ENCODE data around the gene RAP1B. TPM values are rescaled to one million over a fixed set of nuclear protein-coding genes. Genes with fewer than 3 reads are reported as not detected.

RAP1B gene
- total and polyA plus RNA-seq, 9 of the 15 experiments (the other 6 are each of a cell fraction or from before 2014, with no cell fraction given) = 107 to 309 (median 170) TPM

DNA sequence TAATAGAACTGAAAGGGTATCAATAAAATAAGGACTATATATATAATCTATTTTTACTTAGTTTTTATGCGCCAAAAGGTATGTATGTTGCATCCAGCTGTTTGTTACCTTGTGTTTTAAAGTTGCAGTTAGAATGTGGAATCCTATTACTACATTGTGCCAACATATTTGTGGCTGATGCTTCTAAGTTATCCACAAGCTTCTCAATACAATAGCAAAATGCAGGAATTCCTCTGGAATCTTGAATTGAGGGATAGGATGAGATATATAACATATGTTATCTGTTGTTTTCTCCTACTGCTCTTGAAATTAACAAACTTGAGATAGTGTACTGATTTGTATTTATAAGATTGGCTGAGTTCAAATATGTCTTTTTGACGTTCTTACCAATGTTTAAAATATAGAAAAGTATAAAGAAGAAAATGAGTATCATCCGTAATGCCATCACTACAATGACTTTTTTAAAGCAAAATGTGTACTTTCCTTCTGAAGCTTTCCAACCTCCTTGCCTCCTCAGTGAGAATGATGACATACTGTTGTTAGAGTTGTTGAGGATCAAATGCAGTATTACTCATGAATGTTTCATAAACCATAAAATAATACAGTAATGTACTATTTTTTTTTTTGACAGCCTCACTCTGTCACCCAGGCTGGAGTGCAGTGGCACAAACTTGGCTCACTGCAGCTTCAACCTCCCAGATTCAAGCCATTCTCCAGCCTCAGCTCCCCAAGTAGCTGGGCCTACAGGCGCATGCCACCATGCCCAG, 6.6 kb downstream of the RAP1B start (continued):
- TF ChIP-seq, protein P1, sequence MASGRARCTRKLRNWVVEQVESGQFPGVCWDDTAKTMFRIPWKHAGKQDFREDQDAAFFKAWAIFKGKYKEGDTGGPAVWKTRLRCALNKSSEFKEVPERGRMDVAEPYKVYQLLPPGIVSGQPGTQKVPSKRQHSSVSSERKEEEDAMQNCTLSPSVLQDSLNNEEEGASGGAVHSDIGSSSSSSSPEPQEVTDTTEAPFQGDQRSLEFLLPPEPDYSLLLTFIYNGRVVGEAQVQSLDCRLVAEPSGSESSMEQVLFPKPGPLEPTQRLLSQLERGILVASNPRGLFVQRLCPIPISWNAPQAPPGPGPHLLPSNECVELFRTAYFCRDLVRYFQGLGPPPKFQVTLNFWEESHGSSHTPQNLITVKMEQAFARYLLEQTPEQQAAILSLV (tag; IDR thresholded peaks at IDR 0.05) = no peak
- TF ChIP-seq ZNF384 (IDR thresholded peaks at IDR 0.05; ENCODE audit: low read depth, low read length) (no peak), NONO (IDR thresholded peaks at IDR 0.05; ENCODE audit: low read depth in 2 of 2, low read length in 1 of 2) (no peak)

DNA sequence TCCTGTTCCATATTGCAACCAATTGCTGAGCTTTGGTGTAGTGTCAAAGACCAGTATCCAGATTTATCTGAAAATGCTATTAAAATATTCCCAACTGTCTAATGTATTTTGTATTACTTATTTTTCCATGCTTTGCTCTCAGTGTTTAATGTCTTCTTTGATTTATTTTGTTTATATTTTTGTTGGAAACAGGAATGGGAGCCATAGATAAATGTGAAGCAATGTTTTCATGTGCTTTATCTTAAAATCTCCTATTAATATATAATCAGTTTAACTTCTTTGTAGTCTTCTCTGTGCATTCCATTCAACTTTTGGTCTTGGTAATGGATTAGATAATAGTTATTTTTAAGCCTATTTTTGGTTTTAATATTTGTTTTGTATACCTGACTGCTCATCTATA, 8.8 kb downstream of the RAP1B start:
- H3K9me3 ChIP-seq (replicated peaks; ENCODE audit: control insufficient read depth, insufficient read depth, low read depth, low read length) = no peaks in the 10 kb centered on the region
- intact Hi-C loops (cut with micrococcal nuclease) (no loop called here), in situ Hi-C loops (cut with MboI) (no loop called here)
- H3K4me3 ChIP-seq = no peak overlapping the region
- ChIA-PET CTCF (ENCODE audit: low intra/inter-chr PET ratio) (no interaction called here), POLR2A (no interaction called here)
- H3K27me3 ChIP-seq (ENCODE audit: control insufficient read depth in 2 of 2, insufficient read depth in 2 of 2, low read length in 2 of 2) = no peaks in the 10 kb centered on the region
- H3K9me1 ChIP-seq (ENCODE audit: control insufficient read depth, insufficient read depth, low read length) = peaks cover 1% of the 10 kb centered on the region
- no peak for FAIRE-seq
- peaks cover 31% of the 10 kb centered on the region; the same call in 2 of the 3 replicates for H3K36me3 ChIP-seq (ENCODE audit: control insufficient read depth, insufficient read depth, low read length)
- peaks cover 18% of the 10 kb centered on the region for H4K20me1 ChIP-seq (replicated peaks; ENCODE audit: control insufficient read depth, insufficient read depth, low read length)
- peaks cover 10 to 28% of the 10 kb centered on the region in 2 experiments; a peak in 4 of 5 replicates for H3K4me1 ChIP-seq (replicated peaks in 1 of 2; ENCODE audit: control insufficient read depth in 2 of 2, insufficient read depth in 2 of 2, low read length in 2 of 2)
- BruUV-seq (replicated peaks) = no TSS peak
- no peak overlapping the region for H2AFZ ChIP-seq (ENCODE audit: low read depth, low read length)
- no peak overlapping the region for H3K27ac ChIP-seq (ENCODE audit: extremely low read depth, low read depth, low read length)
- H3K4me2 ChIP-seq (ENCODE audit: insufficient read depth, low read length) = no peak overlapping the region
- no peak for DNase-seq (ENCODE audit: extremely low read depth in 1 of 4, low spot score in 3 of 4)
- peaks cover 100% of the 10 kb centered on the region for H3K79me2 ChIP-seq (ENCODE audit: control insufficient read depth, insufficient read depth, low read length)
- no peak for ATAC-seq
- no peak overlapping the region for H3K9ac ChIP-seq (ENCODE audit: insufficient read depth in 1 of 2, low read depth in 2 of 2, low read length in 2 of 2)
- TF ChIP-seq, protein P2, sequence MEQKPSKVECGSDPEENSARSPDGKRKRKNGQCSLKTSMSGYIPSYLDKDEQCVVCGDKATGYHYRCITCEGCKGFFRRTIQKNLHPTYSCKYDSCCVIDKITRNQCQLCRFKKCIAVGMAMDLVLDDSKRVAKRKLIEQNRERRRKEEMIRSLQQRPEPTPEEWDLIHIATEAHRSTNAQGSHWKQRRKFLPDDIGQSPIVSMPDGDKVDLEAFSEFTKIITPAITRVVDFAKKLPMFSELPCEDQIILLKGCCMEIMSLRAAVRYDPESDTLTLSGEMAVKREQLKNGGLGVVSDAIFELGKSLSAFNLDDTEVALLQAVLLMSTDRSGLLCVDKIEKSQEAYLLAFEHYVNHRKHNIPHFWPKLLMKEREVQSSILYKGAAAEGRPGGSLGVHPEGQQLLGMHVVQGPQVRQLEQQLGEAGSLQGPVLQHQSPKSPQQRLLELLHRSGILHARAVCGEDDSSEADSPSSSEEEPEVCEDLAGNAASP (IDR thresholded peaks at IDR 0.05) = no peak
- TF ChIP-seq HMG20A (CRISPR knock-in tag; conservative IDR thresholded peaks at IDR 0.05) (no peak), FIP1L1 (IDR thresholded peaks at IDR 0.05; ENCODE audit: low read depth, low read length, poor library complexity, severe bottlenecking) (no peak), JUND (IDR thresholded peaks at IDR 0.05; ENCODE audit: borderline replicate concordance, low read depth, low read length) (no peak), JUND (tag; IDR thresholded peaks at IDR 0.05; ENCODE audit: borderline replicate concordance, low read depth, low read length) (no peak), POLR2AphosphoS5 (IDR thresholded peaks at IDR 0.05; ENCODE audit: control insufficient read depth, insufficient read depth, low read depth, low read length) (no peak), POLR2H (tag; IDR thresholded peaks at IDR 0.05; ENCODE audit: low read depth) (no peak), ATF7 (IDR thresholded peaks at IDR 0.05) (no peak), BMI1 (IDR thresholded peaks at IDR 0.05; ENCODE audit: low read length) (no peak), CREBBP (IDR thresholded peaks at IDR 0.05; ENCODE audit: low read depth, low read length) (no peak), MAZ (CRISPR knock-in tag; conservative IDR thresholded peaks at IDR 0.05 in 1 of 2, IDR thresholded peaks at IDR 0.05 in 1 of 2) (no peak), ARHGAP35 (IDR thresholded peaks at IDR 0.05; ENCODE audit: partially characterized antibody) (no peak)
- TF ChIP-seq, protein P3, sequence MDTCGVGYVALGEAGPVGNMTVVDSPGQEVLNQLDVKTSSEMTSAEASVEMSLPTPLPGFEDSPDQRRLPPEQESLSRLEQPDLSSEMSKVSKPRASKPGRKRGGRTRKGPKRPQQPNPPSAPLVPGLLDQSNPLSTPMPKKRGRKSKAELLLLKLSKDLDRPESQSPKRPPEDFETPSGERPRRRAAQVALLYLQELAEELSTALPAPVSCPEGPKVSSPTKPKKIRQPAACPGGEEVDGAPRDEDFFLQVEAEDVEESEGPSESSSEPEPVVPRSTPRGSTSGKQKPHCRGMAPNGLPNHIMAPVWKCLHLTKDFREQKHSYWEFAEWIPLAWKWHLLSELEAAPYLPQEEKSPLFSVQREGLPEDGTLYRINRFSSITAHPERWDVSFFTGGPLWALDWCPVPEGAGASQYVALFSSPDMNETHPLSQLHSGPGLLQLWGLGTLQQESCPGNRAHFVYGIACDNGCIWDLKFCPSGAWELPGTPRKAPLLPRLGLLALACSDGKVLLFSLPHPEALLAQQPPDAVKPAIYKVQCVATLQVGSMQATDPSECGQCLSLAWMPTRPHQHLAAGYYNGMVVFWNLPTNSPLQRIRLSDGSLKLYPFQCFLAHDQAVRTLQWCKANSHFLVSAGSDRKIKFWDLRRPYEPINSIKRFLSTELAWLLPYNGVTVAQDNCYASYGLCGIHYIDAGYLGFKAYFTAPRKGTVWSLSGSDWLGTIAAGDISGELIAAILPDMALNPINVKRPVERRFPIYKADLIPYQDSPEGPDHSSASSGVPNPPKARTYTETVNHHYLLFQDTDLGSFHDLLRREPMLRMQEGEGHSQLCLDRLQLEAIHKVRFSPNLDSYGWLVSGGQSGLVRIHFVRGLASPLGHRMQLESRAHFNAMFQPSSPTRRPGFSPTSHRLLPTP (IDR thresholded peaks at IDR 0.05; ENCODE audit: borderline replicate concordance, extremely low read depth, insufficient read length) = no peak

Data from K562 (cell line).